NOMO-1 treated with dmso at 0.1 percent for 144 hours (cell line): ENCODE results near the gene ATPAF2.
"Not testable (repeated sequence)": the region's sequence is repeated elsewhere in the genome, so short reads cannot be mapped to it uniquely, and the experiment has no call there.

ENCODE experiments used
- DNase-seq: peaks from one replicate; lab custom pipeline; 2025; ENCODE audit not compliant: unreplicated experiment; lab: John Stamatoyannopoulos, UW

ATPAF2 gene

GRCh38 chr17:18011286-18011685, 27.7 kb downstream of the ATPAF2 start:
- DNase-seq: no peak

- no peak for DNase-seq
These were observed 29.2 kb downstream of the ATPAF2 start for GRCh38 chr17:18009609-18010420.

GRCh38 chr17:18008496-18009268, 30.3 kb downstream of the ATPAF2 start:
- DNase-seq: no peak

GRCh38 chr17:18006495-18007239, 32.3 kb downstream of the ATPAF2 start:
- no peak for DNase-seq

GRCh38 chr17:18005496-18005895, 33.5 kb downstream of the ATPAF2 start:
- no peak for DNase-seq

GRCh38 chr17:18004884-18005305, 34.1 kb downstream of the ATPAF2 start:
- DNase-seq: no peak

- no peak for DNase-seq
These were observed 34.6 kb downstream of the ATPAF2 start for GRCh38 chr17:18004345-18004744.

DNA sequence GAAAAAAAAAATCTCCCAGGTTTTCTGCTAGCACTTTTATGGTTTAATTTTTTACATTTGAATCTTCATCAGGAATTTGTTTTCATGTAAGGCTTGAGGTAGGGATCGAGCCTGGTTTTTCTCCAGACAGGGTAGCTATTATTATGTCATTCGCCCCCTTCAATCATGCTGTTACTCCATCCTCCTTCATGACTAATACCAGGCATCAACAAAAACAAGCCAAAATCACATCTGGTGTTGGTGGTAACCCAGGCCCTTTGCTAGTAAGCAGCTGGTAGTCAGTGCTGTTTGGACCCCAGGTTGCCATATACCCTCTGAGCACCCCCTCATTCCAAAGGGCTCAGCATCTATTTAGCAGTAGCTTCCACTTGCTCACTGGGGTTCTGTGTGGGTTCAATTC, 36.8 kb downstream of the ATPAF2 start:
- no peak for DNase-seq

DNA sequence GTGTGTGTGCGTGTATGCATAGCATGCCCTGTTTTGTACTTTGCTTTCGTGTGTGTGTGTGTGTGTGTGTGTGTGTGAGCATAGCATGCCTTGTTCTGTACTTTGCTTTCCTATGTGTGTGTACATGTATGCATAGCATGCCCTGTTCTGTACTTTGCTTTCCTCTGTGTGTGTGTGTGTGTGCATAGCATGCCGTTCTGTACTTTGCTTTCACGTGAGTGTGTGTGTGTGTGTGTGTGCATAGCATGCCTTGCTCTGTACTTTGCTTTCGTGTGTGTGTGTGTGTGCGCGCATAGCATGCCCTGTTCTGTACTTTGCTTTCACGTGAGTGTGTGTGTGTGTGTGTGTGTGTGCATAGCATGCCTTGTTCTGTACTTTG, 38.9 kb downstream of the ATPAF2 start:
- no peak for DNase-seq

DNA sequence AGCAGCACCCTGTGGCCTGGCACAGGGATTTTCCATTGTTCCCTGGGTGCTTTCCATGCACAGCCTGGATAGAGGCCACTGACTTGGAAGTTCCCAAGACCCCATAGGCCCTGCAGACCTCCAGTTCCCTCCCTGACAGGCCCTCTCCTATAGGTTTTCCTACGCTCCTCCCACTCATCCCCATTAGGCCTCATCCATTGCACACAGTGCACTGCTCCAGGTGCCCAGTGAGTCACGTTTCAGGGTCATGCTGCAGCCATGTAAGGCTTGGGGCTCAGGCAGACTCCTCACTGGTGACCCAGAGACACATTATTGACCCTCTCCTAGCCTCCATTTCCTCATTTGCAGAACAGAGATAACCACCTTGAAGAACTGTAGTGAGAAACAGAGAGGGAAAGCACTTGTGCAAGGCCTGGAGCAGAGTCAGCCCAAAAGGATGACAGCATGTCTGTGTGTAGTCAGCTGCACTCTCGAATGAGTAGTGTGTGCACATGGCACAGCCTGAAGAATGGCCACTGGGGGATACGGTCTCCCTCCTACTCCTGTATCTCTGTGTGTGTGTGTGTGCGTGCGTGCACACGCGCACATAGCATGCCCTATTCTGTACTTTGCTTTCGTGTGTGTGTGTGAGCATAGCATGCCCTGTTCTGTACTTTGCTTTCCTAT, 39.5 kb downstream of the ATPAF2 start:
- no peak for DNase-seq

DNA sequence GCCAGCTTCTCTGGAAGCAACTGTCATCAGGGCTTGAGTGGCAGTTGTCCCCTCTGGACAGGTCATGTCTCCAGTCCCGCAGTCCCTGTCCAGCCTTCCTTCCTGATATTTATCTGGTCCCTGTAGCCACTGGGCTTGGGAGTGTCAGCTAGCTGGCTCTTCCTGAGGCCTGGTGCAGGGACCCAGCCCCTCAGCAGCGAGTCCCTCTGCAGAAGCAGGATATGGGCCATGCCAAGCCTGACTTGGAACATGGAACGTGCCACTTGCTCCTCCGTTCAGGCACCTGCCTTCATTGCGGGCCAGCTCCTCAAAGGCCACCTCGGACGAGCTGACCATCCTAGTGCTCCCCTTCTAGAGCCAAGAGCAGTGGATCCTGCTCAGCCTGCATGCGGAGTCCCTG, 40.0 kb downstream of the ATPAF2 start:
- no peak for DNase-seq

GRCh38 chr17:17995887-17996286, 43.1 kb downstream of the ATPAF2 start:
- DNase-seq: not testable (repeated sequence)

- DNase-seq: no peak
These were observed 44.5 kb downstream of the ATPAF2 start for GRCh38 chr17:17994271-17995069.

- DNase-seq: no peak
These were observed 45.1 kb downstream of the ATPAF2 start for GRCh38 chr17:17993852-17994251.

- DNase-seq: no peak
These were observed 45.6 kb downstream of the ATPAF2 start for GRCh38 chr17:17993366-17993765.

GRCh38 chr17:17990282-17990681, 48.7 kb downstream of the ATPAF2 start:
- no peak for DNase-seq

DNA sequence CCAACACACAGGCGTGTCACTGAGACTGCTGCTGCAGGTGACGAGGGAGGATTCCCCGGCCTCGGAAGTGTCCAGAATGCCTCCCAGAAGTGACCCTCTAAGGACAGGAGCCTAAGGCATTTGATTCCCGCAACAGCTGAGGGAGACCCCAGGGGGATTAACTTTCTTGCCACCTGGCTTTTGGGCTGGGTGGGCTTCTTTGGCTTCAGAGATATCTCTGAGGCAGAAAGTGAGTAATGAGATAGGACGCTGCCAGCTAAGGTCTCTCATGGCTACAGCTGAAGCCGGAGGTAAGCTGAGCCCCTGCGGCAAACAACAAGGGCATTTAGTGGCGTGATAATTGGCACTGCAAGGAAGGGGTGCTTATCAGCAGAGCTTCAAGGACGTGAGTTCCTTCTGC, 49.4 kb downstream of the ATPAF2 start:
- no peak for DNase-seq

- no peak for DNase-seq
These were observed 49.9 kb downstream of the ATPAF2 start for GRCh38 chr17:17989081-17989480.

- DNase-seq: no peak
These were observed 50.5 kb downstream of the ATPAF2 start for GRCh38 chr17:17988427-17988945.

GRCh38 chr17:17987901-17988300, 51.1 kb downstream of the ATPAF2 start:
- no peak for DNase-seq
